ENCODE results near the gene DLG3. TPM values are rescaled to one million over a fixed set of nuclear protein-coding genes. Genes with fewer than 3 reads are reported as not detected.

Gene DLG3
- total and polyA plus RNA-seq, 2 donors from 2014 or later: 14.2 to 38.3 TPM

DNA sequence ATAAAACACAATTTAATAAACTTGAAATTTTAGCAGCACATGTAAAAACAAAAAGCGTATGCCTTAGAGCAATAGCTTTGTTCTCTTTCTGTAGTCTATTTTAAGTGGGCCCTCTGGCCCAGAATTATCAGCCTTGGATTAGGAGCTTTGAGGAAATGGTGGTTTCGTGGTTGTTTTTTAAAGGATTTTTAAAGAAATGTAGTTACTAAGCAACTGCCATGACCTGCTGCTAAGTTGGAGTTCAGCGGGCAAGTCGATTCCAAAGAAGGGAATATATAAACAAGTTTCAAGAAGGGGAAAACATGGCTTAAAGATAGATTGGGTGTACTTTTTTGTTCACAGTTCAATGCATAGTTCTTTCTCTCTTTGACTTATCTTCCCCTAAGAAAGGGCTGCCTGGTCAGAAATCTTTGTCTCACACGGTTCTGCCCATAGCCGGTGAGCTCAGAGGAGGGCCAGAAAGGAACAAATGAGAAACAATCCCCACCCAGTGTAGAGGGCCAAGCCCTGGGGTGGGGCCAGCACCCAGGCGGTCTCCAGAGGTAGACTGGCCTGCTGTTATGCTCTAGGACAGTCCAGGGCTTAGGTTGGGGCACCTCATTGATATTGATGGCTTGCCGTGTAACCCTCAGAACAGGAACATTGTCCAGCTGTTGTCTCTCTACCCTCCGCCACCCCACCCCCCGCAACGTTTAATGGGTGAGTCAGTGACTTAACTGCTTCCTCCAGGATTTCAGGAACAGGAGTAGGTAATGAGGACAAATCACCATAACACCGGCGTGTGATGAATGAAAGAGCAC is 32.5 kb downstream of the DLG3 start:
- intact Hi-C loops (cut with DNase I): no loop called here
- Histone ChIP-seq H3K4me3 (ENCODE audit: low read length in 3 of 3) (no peak overlapping the region), H3K27ac (ENCODE audit: low read depth in 2 of 2, low read length in 2 of 2) (peak overlapping the region; percentile 74 to 81), H3K27me3 (ENCODE audit: control insufficient read depth, insufficient read depth, low read length) (no peaks in the 10 kb centered on the region), H3K36me3 (ENCODE audit: control insufficient read depth in 2 of 3, insufficient read depth in 3 of 3, low read length in 3 of 3) (no peaks in the 10 kb centered on the region), H3K9me3 (ENCODE audit: control insufficient read depth in 2 of 3, insufficient read depth in 1 of 3, low read length in 3 of 3) (no peaks in the 10 kb centered on the region), H3K4me1 (ENCODE audit: control insufficient read depth in 2 of 3, insufficient read depth in 2 of 3, low read depth in 1 of 3, low read length in 3 of 3) (peaks cover 0 to 25% (median 14%) of the 10 kb centered on the region in 3 donors), H3K9ac (ENCODE audit: low read length in 3 of 3) (peak overlapping the region in 1 of 3 donors; percentile 34)
- DNase-seq (peak; percentile 20 to 83 (median 38)), FAIRE-seq (no peak)
- no peak for TF ChIP-seq CTCF (IDR thresholded peaks at IDR 0.05; ENCODE audit: borderline replicate concordance, extremely low read depth, insufficient read depth)

DNA sequence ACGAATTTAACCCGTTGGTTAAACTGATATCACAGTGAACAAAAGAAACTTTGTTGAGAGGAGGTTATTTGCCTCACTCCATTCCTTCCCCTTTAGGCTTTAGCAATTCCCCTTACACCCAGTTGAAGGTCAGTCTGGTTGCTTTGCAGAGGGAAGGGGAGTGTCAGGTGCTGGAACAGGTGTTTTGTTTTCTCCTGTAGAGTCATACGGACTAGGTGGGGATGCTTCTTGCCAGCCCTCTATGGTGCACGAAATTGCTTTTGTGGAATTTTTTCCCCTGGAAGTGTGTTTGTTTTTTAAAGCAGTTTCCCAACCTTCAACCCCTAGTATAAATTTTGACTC is 33.1 kb downstream of the DLG3 start:
- peak overlapping the region in 1 of 3 donors; percentile 34 for H3K9ac ChIP-seq (ENCODE audit: low read length in 3 of 3)
- peaks cover 0 to 25% (median 14%) of the 10 kb centered on the region in 3 donors for H3K4me1 ChIP-seq (ENCODE audit: control insufficient read depth in 2 of 3, insufficient read depth in 2 of 3, low read depth in 1 of 3, low read length in 3 of 3)
- no peaks in the 10 kb centered on the region for H3K9me3 ChIP-seq (ENCODE audit: control insufficient read depth in 2 of 3, insufficient read depth in 1 of 3, low read length in 3 of 3)
- intact Hi-C loops (cut with DNase I): no loop called here
- peak overlapping the region; percentile 74 to 81 for H3K27ac ChIP-seq (ENCODE audit: low read depth in 2 of 2, low read length in 2 of 2)
- no peak for DNase-seq
- FAIRE-seq: no peak
- no peak for TF ChIP-seq CTCF (IDR thresholded peaks at IDR 0.05; ENCODE audit: borderline replicate concordance, extremely low read depth, insufficient read depth)
- H3K4me3 ChIP-seq (ENCODE audit: low read length in 3 of 3): no peak overlapping the region
- H3K36me3 ChIP-seq (ENCODE audit: control insufficient read depth in 2 of 3, insufficient read depth in 3 of 3, low read length in 3 of 3): no peaks in the 10 kb centered on the region
- H3K27me3 ChIP-seq (ENCODE audit: control insufficient read depth, insufficient read depth, low read length): no peaks in the 10 kb centered on the region

DNA sequence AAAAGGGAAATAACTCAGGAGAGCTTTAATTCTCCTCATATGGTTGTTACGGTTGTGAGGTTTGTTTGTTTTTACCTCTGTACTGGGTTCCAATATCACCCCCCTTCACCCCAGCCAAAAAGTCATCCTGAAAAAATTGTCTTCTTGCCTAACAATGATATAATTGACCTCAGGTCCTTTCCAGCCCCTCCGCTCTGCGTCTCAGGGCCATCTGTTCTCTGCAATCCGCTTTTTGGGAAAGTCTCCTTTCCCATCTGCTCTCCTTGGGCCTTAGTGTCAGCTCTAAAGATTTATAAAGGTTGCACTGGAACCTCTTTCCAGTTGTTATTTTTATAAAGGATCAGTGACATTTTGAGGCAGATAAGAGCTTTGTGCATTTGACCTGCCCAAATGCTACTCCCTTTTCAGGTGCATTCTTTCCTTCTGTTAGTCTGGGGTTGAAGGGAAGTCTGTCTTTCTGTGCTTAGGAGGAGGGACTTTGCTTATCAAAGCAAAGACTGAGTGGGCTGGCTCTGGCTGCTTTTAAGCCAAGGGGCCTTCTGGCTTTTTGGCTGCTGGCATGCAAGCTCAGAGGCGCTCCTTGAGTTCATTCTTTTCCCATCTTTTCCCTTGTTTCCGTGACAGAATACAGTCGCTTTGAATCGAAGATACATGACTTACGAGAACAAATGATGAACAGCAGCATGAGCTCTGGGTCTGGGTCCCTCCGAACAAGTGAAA is 34.1 kb downstream of the DLG3 start:
- Histone ChIP-seq H3K27ac (ENCODE audit: low read depth in 2 of 2, low read length in 2 of 2) (peak overlapping the region; percentile 17 to 74), H3K4me1 (ENCODE audit: control insufficient read depth in 2 of 3, insufficient read depth in 2 of 3, low read depth in 1 of 3, low read length in 3 of 3) (peaks cover 0 to 25% (median 14%) of the 10 kb centered on the region in 3 donors), H3K27me3 (ENCODE audit: control insufficient read depth, insufficient read depth, low read length) (no peaks in the 10 kb centered on the region), H3K9me3 (ENCODE audit: control insufficient read depth in 2 of 3, insufficient read depth in 1 of 3, low read length in 3 of 3) (no peaks in the 10 kb centered on the region), H3K9ac (ENCODE audit: low read length in 3 of 3) (no peak overlapping the region), H3K36me3 (ENCODE audit: control insufficient read depth in 2 of 3, insufficient read depth in 3 of 3, low read length in 3 of 3) (no peaks in the 10 kb centered on the region), H3K4me3 (ENCODE audit: low read length in 3 of 3) (no peak overlapping the region)
- TF ChIP-seq CTCF (IDR thresholded peaks at IDR 0.05; ENCODE audit: borderline replicate concordance, extremely low read depth, insufficient read depth): no peak
- DNase-seq (no peak), FAIRE-seq (no peak)
- intact Hi-C loops (cut with DNase I): no loop called here

All from kidney (tissue), 14 donors.